ENCODE data around the gene CACNA1A. TPM values are rescaled to one million over a fixed set of nuclear protein-coding genes. Genes with fewer than 3 reads are reported as not detected.
A peak's percentile ranks its signal among the peaks of the same experiment; 100 is the strongest.

Gene CACNA1A
- total and polyA plus RNA-seq, 2 of the 13 experiments (the other 11 are each of a cell fraction or from before 2014, with no cell fraction given): not detected

GRCh38 chr19:13538601-13539253 lies 32.4 kb upstream of the CACNA1A start:
- in situ Hi-C loops (cut with HindIII; ENCODE audit: extremely low pct_ligation_motif_present, low pct_unique_long_range_greater_than_20kb): no loop called here
- no peaks in the 10 kb centered on the region for H3K27me3 ChIP-seq (ENCODE audit: control insufficient read depth in 1 of 2, insufficient read depth in 2 of 2, low read length in 2 of 2)
- no peak overlapping the region for H3K4me2 ChIP-seq (ENCODE audit: low read depth, low read length)
- H3K4me3 ChIP-seq (replicated peaks in 1 of 3; ENCODE audit: insufficient read depth in 1 of 3, low read depth in 2 of 3, low read length in 3 of 3): no peak overlapping the region
- ChIA-PET CTCF (ENCODE audit: low intra/inter-chr PET ratio, low total read pairs) (no interaction called here), POLR2A (no interaction called here)
- no peak overlapping the region for H3K9ac ChIP-seq (ENCODE audit: insufficient read depth, low read depth, low read length)
- no peaks in the 10 kb centered on the region for H3K9me3 ChIP-seq (ENCODE audit: low read length)
- no peak for TF ChIP-seq THAP11 (CRISPR knock-in tag; IDR thresholded peaks at IDR 0.05)
- no peak for TF ChIP-seq TBP (CRISPR knock-in tag; IDR thresholded peaks at IDR 0.05)
- TF ChIP-seq SRF (IDR thresholded peaks at IDR 0.05; ENCODE audit: low read depth, low read length): no peak
- TF ChIP-seq ZNF589 (CRISPR knock-in tag; conservative IDR thresholded peaks at IDR 0.05): no peak
- TF ChIP-seq MAFG (CRISPR knock-in tag; IDR thresholded peaks at IDR 0.05): no peak
- no peak for TF ChIP-seq HNF1B (CRISPR knock-in tag; IDR thresholded peaks at IDR 0.05)
- no peak for TF ChIP-seq ZNF713 (CRISPR knock-in tag; IDR thresholded peaks at IDR 0.05)
- no peaks in the 10 kb centered on the region for H3K36me3 ChIP-seq (replicated peaks in 1 of 2; ENCODE audit: control insufficient read depth in 1 of 2, insufficient read depth in 2 of 2, low read length in 2 of 2)
- no peak overlapping the region for H3K27ac ChIP-seq (ENCODE audit: extremely low read length, insufficient read depth, low read length)
- no peaks in the 10 kb centered on the region for H4K20me1 ChIP-seq (ENCODE audit: insufficient read depth, low read length)
- DNase-seq (ENCODE audit: low spot score) (no peak), ATAC-seq (no peak), FAIRE-seq (no peak)
- intact Hi-C loops (cut with micrococcal nuclease; ENCODE audit: unreplicated experiment): no loop called here
- H2AFZ ChIP-seq (ENCODE audit: low read length): no peak overlapping the region
- no peaks in the 10 kb centered on the region for H3K4me1 ChIP-seq (ENCODE audit: insufficient read depth, low read length)
- no TSS peak for BruUV-seq (replicated peaks)
- 33% methylated on average over 7 of the region's 7 CpGs for WGBS (ENCODE audit: low lambda C conversion rate)
- H3K79me2 ChIP-seq (ENCODE audit: insufficient read depth, low read length): no peaks in the 10 kb centered on the region

- ChIA-PET CTCF (ENCODE audit: low intra/inter-chr PET ratio, low total read pairs) (no interaction called here), POLR2A (no interaction called here)
- 19% methylated on average over 5 of the region's 6 CpGs for WGBS (ENCODE audit: low lambda C conversion rate)
- H3K36me3 ChIP-seq (replicated peaks in 1 of 2; ENCODE audit: control insufficient read depth in 1 of 2, insufficient read depth in 2 of 2, low read length in 2 of 2): no peaks in the 10 kb centered on the region
- H3K4me2 ChIP-seq (ENCODE audit: low read depth, low read length): no peak overlapping the region
- H3K4me3 ChIP-seq (replicated peaks in 1 of 3; ENCODE audit: insufficient read depth in 1 of 3, low read depth in 2 of 3, low read length in 3 of 3): no peak overlapping the region
- H3K79me2 ChIP-seq (ENCODE audit: insufficient read depth, low read length): no peaks in the 10 kb centered on the region
- TF ChIP-seq ZNF121 (CRISPR knock-in tag; IDR thresholded peaks at IDR 0.05): no peak
- TF ChIP-seq ZNF30 (CRISPR knock-in tag; IDR thresholded peaks at IDR 0.05): no peak
- TF ChIP-seq CHCHD3 (CRISPR knock-in tag; IDR thresholded peaks at IDR 0.05): no peak
- no peak for TF ChIP-seq NR1H2 (CRISPR knock-in tag; IDR thresholded peaks at IDR 0.05; ENCODE audit: borderline replicate concordance, low read depth)
- no peak for TF ChIP-seq ZNF430 (CRISPR knock-in tag; IDR thresholded peaks at IDR 0.05)
- 0 out of 2 replicates have a peak, but pooled peaks have one; percentile 17 for TF ChIP-seq MNT (IDR thresholded peaks at IDR 0.05)
- no peak for TF ChIP-seq CREB3 (CRISPR knock-in tag; IDR thresholded peaks at IDR 0.05)
- TF ChIP-seq TEAD2 (CRISPR knock-in tag; IDR thresholded peaks at IDR 0.05): no peak
- no peak for FAIRE-seq
- no peaks in the 10 kb centered on the region for H3K4me1 ChIP-seq (ENCODE audit: insufficient read depth, low read length)
- DNase-seq (ENCODE audit: low spot score): no peak
- in situ Hi-C loops (cut with HindIII; ENCODE audit: extremely low pct_ligation_motif_present, low pct_unique_long_range_greater_than_20kb): no loop called here
- no peaks in the 10 kb centered on the region for H4K20me1 ChIP-seq (ENCODE audit: insufficient read depth, low read length)
- no peak for ATAC-seq
- intact Hi-C loops (cut with micrococcal nuclease; ENCODE audit: unreplicated experiment): no loop called here
- H3K9me3 ChIP-seq (ENCODE audit: low read length): no peaks in the 10 kb centered on the region
- H2AFZ ChIP-seq (ENCODE audit: low read length): no peak overlapping the region
- H3K27me3 ChIP-seq (ENCODE audit: control insufficient read depth in 1 of 2, insufficient read depth in 2 of 2, low read length in 2 of 2): peaks cover 0 to 2% of the 10 kb centered on the region in 2 experiments; a peak in 1 of 5 replicates
- BruUV-seq (replicated peaks): no TSS peak
- no peak overlapping the region for H3K9ac ChIP-seq (ENCODE audit: insufficient read depth, low read depth, low read length)
- H3K27ac ChIP-seq (ENCODE audit: extremely low read length, insufficient read depth, low read length): no peak overlapping the region
Observed at GRCh38 chr19:13537454-13537853, 31.2 kb upstream of the CACNA1A start.

All from HepG2 (cell line).